H1 (cell line): ENCODE results near the gene FBXL16. TPM values are rescaled to one million over a fixed set of nuclear protein-coding genes. Genes with fewer than 3 reads are reported as not detected.
A peak's percentile ranks its signal among the peaks of the same experiment; 100 is the strongest.

Experiments
- CTCF ChIA-PET: fragments of 300-600 bp; sonication (Branson Sonifier 250); formaldehyde crosslinking; loops from one replicate; lab custom pipeline; 2021; ENCODE audit not compliant: partially characterized antibody; lab: Charles Lee
- POLR2A ChIA-PET: fragments of 300-600 bp; sonication (Branson Sonifier 250); formaldehyde crosslinking; loops from one replicate; lab custom pipeline; 2021; ENCODE audit warnings: inconsistent platforms; ENCODE audit not compliant: partially characterized antibody; lab: Charles Lee
- DNase-seq, 2 experiments: peaks; one replicate each; pipeline versions ENCODE4 v3.0.0 to v3.0.0-alpha.2; 2010 to 2022; ENCODE audit warnings: low spot score in 2 of 2, low read depth in 1 of 2, mixed read lengths in 1 of 2
- FAIRE-seq: peaks from 2 replicates; lab custom pipeline; 2011; peaks lifted over from hg19 to GRCh38; lab: Jason Lieb, UNC
- H2AFZ ChIP-seq: 2 replicates; pipeline ENCODE4 v1.8.1; 2012; ENCODE audit warnings: low read length, inconsistent platforms
- H2AK5ac ChIP-seq: 2 replicates; pipeline ENCODE4 v1.6.1; 2013; ENCODE audit warnings: low read depth, low read length
- H2BK120ac ChIP-seq: replicated peaks from 2 replicates; pipeline ENCODE3; 2013; ENCODE audit warnings: low read depth, low read length, inconsistent platforms
- H2BK12ac ChIP-seq: 2 replicates; pipeline ENCODE4 v1.6.1; 2013; ENCODE audit warnings: low read depth, low read length
- H2BK15ac ChIP-seq: 2 replicates; pipeline ENCODE4 v1.6.1; 2013; ENCODE audit warnings: low read length
- H2BK20ac ChIP-seq: 2 replicates; pipeline ENCODE4 v1.6.1; 2013; ENCODE audit warnings: low read length
- H2BK5ac ChIP-seq: 2 replicates; pipeline ENCODE4 v1.6.1; 2013; ENCODE audit warnings: low read depth, low read length
- H3K14ac ChIP-seq: 2 replicates; pipeline ENCODE4 v1.6.1; 2013; ENCODE audit warnings: inconsistent platforms; ENCODE audit not compliant: insufficient read length
- H3K18ac ChIP-seq: 2 replicates; pipeline ENCODE4 v1.6.1; 2013; ENCODE audit warnings: low read length; ENCODE audit errors: extremely low read depth
- H3K23ac ChIP-seq: 2 replicates; pipeline ENCODE4 v1.6.1; 2013; ENCODE audit warnings: inconsistent platforms; ENCODE audit not compliant: insufficient read length
- H3K23me2 ChIP-seq: 2 replicates; pipeline ENCODE4 v1.6.1; 2013; ENCODE audit warnings: low read depth, low read length
- H3K27ac ChIP-seq: 2 replicates; pipeline ENCODE4 v1.6.1; 2011; ENCODE audit warnings: low read depth, low read length, inconsistent platforms
- H3K27me3 ChIP-seq, 4 experiments: replicated peaks in 1 of 4; 1 replicate in 1 of 4; 2 replicates in 3 of 4; pipeline versions ENCODE4 v1.6.1 to v1.8.1; 2011 to 2013; ENCODE audit warnings: low read length in 3 of 4, mild to moderate bottlenecking in 3 of 4, inconsistent platforms in 2 of 4, mixed read lengths in 2 of 4, moderate library complexity in 1 of 4; ENCODE audit not compliant: control insufficient read depth in 3 of 4, insufficient read depth in 3 of 4; ENCODE audit errors: extremely low read depth in 1 of 4
- H3K36me3 ChIP-seq, 4 experiments: 2 replicates each; pipeline versions ENCODE4 v1.6.1 to v1.8.1; 2011 to 2013; ENCODE audit warnings: mild to moderate bottlenecking in 4 of 4, low read length in 3 of 4, moderate library complexity in 2 of 4, control low read depth in 1 of 4, inconsistent platforms in 1 of 4; ENCODE audit not compliant: insufficient read depth in 4 of 4, control insufficient read depth in 2 of 4
- H3K4ac ChIP-seq: replicated peaks from 2 replicates; pipeline ENCODE3; 2013; ENCODE audit warnings: low read length, low read depth, mixed read lengths, inconsistent platforms; ENCODE audit not compliant: insufficient read length
- H3K4me1 ChIP-seq, 4 experiments: replicated peaks in 1 of 4; 1 replicate in 1 of 4; 2 replicates in 3 of 4; pipeline versions ENCODE4 v1.6.1 to v1.8.1; 2011 to 2013; ENCODE audit warnings: low read length in 3 of 4, inconsistent platforms in 2 of 4, mixed read lengths in 1 of 4; ENCODE audit not compliant: insufficient read depth in 4 of 4, control insufficient read depth in 3 of 4
- H3K4me2 ChIP-seq, 2 experiments: 2 replicates each; pipeline versions ENCODE4 v1.6.1 to v1.8.1; 2011 to 2013; ENCODE audit warnings: low read depth in 2 of 2, low read length in 2 of 2, control low read depth in 1 of 2, inconsistent platforms in 1 of 2, mild to moderate bottlenecking in 1 of 2; ENCODE audit not compliant: insufficient read depth in 1 of 2
- H3K4me3 ChIP-seq, 4 experiments: fragments of 200-600, 300-600 bp in 1 of 4; sonication (generic), shearing (Covaris generic), sonication (Bioruptor Twin) in 1 of 4; 2 replicates each; pipeline versions ENCODE4 v1.5.1 to v1.8.1; 2011 to 2016; ENCODE audit warnings: low read length in 4 of 4, low read depth in 3 of 4, control low read depth in 2 of 4, inconsistent platforms in 2 of 4, mild to moderate bottlenecking in 2 of 4, mixed read lengths in 1 of 4, moderate library complexity in 1 of 4; ENCODE audit not compliant: insufficient read depth in 2 of 4; ENCODE audit errors: extremely low read depth in 1 of 4
- H3K56ac ChIP-seq: replicated peaks from 2 replicates; pipeline ENCODE3; 2013; ENCODE audit warnings: low read depth, mild to moderate bottlenecking, mixed read lengths, low read length, inconsistent platforms; ENCODE audit not compliant: insufficient read length
- H3K79me1 ChIP-seq: 2 replicates; pipeline ENCODE4 v1.6.1; 2013; ENCODE audit warnings: low read depth, low read length, control low read depth
- H3K79me2 ChIP-seq, 2 experiments: 2 replicates each; pipeline versions ENCODE4 v1.6.1 to v1.8.1; 2012 to 2013; ENCODE audit warnings: low read length in 2 of 2, mild to moderate bottlenecking in 2 of 2, inconsistent platforms in 1 of 2; ENCODE audit not compliant: insufficient read depth in 2 of 2, control insufficient read depth in 1 of 2
- H3K9ac ChIP-seq, 4 experiments: replicated peaks in 1 of 4; 1 replicate in 1 of 4; 2 replicates in 3 of 4; pipeline versions ENCODE4 v1.6.1 to v1.8.1; 2011 to 2013; ENCODE audit warnings: low read depth in 3 of 4, low read length in 3 of 4, control low read depth in 2 of 4, mild to moderate bottlenecking in 2 of 4, moderate library complexity in 2 of 4, inconsistent platforms in 1 of 4; ENCODE audit errors: extremely low read depth in 1 of 4
- H3K9me3 ChIP-seq, 2 experiments: 2 replicates each; pipeline versions ENCODE4 v1.6.1 to v1.8.1; 2012 to 2013; ENCODE audit warnings: mild to moderate bottlenecking in 2 of 2, moderate library complexity in 2 of 2, control low read depth in 1 of 2, inconsistent platforms in 1 of 2, low read depth in 1 of 2, low read length in 1 of 2, mixed read lengths in 1 of 2; ENCODE audit not compliant: insufficient read depth in 2 of 2
- H4K20me1 ChIP-seq, 2 experiments: replicated peaks in 1 of 2; 2 replicates each; pipeline versions ENCODE3 to v1.8.1; 2011 to 2013; ENCODE audit warnings: inconsistent platforms in 2 of 2, low read length in 2 of 2, mild to moderate bottlenecking in 1 of 2; ENCODE audit not compliant: insufficient read depth in 2 of 2, control insufficient read depth in 1 of 2
- H4K5ac ChIP-seq: 2 replicates; pipeline ENCODE4 v1.6.1; 2013; ENCODE audit warnings: low read length, low read depth, mixed read lengths, inconsistent platforms; ENCODE audit not compliant: insufficient read length
- H4K8ac ChIP-seq: 2 replicates; pipeline ENCODE4 v1.8.0; 2013; ENCODE audit warnings: mild to moderate bottlenecking, moderate library complexity, low read length, inconsistent platforms; ENCODE audit not compliant: insufficient read depth; ENCODE audit errors: extremely low read depth
- H4K91ac ChIP-seq: replicated peaks from 2 replicates; pipeline ENCODE3; 2013; ENCODE audit warnings: low read length, mixed read lengths, inconsistent platforms; ENCODE audit not compliant: insufficient read length
- BRCA1 ChIP-seq: IDR thresholded peaks from 2 replicates; pipeline ENCODE4 v1.6.1; 2012; ENCODE audit warnings: low read depth, low read length, improper control_type of control experiment
- CBX5 ChIP-seq: fragments of 300-800, 300-1000 bp; sonication (generic); IDR thresholded peaks from 2 replicates; pipeline ENCODE4 v1.7.1; 2016; ENCODE audit warnings: antibody characterized with exemption, low read length, low read depth
- CHD1 ChIP-seq: IDR thresholded peaks from 2 replicates; pipeline ENCODE4 v1.6.1; 2012; ENCODE audit warnings: low read depth, low read length, improper control_type of control experiment
- EP300 ChIP-seq, 2 experiments: IDR thresholded peaks; 1 replicate in 1 of 2; 2 replicates in 1 of 2; pipeline ENCODE4 v1.6.1; 2011 to 2012; ENCODE audit warnings: low read depth in 2 of 2, low read length in 2 of 2, mild to moderate bottlenecking in 2 of 2, borderline replicate concordance in 1 of 2, inconsistent platforms in 1 of 2, moderate library complexity in 1 of 2
- FOSL1 ChIP-seq: IDR thresholded peaks from 2 replicates; pipeline ENCODE4 v1.6.1; 2011; ENCODE audit warnings: mild to moderate bottlenecking, low read depth, low read length, moderate library complexity; ENCODE audit not compliant: insufficient read depth
- GTF2F1 ChIP-seq: IDR thresholded peaks from 2 replicates; pipeline ENCODE4 v1.6.1; 2012; ENCODE audit warnings: low read depth, low read length, improper control_type of control experiment, borderline replicate concordance
- NANOG ChIP-seq: IDR thresholded peaks from 2 replicates; pipeline ENCODE4 v1.6.1; 2011; ENCODE audit warnings: low read length, low read depth, mild to moderate bottlenecking, inconsistent platforms; ENCODE audit not compliant: insufficient read depth, poor library complexity, severe bottlenecking
- NRF1 ChIP-seq: IDR thresholded peaks from 2 replicates; pipeline ENCODE4 v1.6.1; 2011; ENCODE audit warnings: mild to moderate bottlenecking, low read depth, low read length, improper control_type of control experiment
- RXRA ChIP-seq: IDR thresholded peaks from 2 replicates; pipeline ENCODE4 v1.6.1; 2011; ENCODE audit warnings: low read depth, mild to moderate bottlenecking, low read length, moderate library complexity; ENCODE audit not compliant: insufficient read depth
- SAP30 ChIP-seq: fragments of 300-600 bp; sonication (generic); IDR thresholded peaks from 2 replicates; pipeline ENCODE4 v1.7.1; 2012; ENCODE audit warnings: low read length, moderate library complexity, mild to moderate bottlenecking, inconsistent platforms; ENCODE audit not compliant: insufficient read depth, insufficient replicate concordance
- SIX5 ChIP-seq: IDR thresholded peaks from 2 replicates; pipeline ENCODE4 v1.6.1; 2011; ENCODE audit warnings: mild to moderate bottlenecking, low read depth, low read length
- SRF ChIP-seq: IDR thresholded peaks from 2 replicates; pipeline ENCODE4 v1.6.1; 2011; ENCODE audit warnings: mild to moderate bottlenecking, low read depth, low read length, moderate library complexity
- WGBS, 2 experiments: shearing (Covaris generic) in 1 of 2; methylation state at CpG; one replicate each; pipeline versions ENCODE4 v1.1.6 to v1.1.7; 2013 to 2015; ENCODE audit warnings: low lambda C conversion rate in 2 of 2, mixed read lengths in 2 of 2, inconsistent platforms in 1 of 2, low coverage in 1 of 2, missing lambda C conversion rate in 1 of 2; ENCODE audit not compliant: insufficient replicate concordance in 2 of 2, insufficient coverage in 1 of 2, insufficient read length in 1 of 2; ENCODE audit errors: extremely low coverage in 1 of 2, missing lambda C conversion rate in 1 of 2; 5-methylcytosine and 5-hydroxymethylcytosine counted together
- polyA plus RNA-seq, 7 experiments: library from polyadenylated mRNA; depleted of rRNA in 3 of 7; stranded (reverse) in 5 of 7; unstranded in 2 of 7; fragments of >200 nt in 5 of 7; fragments of 200-250 nt in 2 of 7; gene quantifications; 1 replicate in 5 of 7; 2 replicates in 1 of 7; 4 replicates in 1 of 7; pipeline versions ENCODE4 v1.2.1 to v1.2.3, GENCODE V29; 2011 to 2013; ENCODE audit warnings: missing spikeins in 2 of 7, mixed read lengths in 2 of 7
- total RNA-seq: library from RNA; stranded (reverse); fragmentation: NEBNext Ultra II Directional; extraction: Animal tissue kit (Norgen Biotek cat#: 25700); gene quantifications from 2 replicates; pipeline ENCODE4 v1.2.1, GENCODE V29; 2021

Gene FBXL16
- total and polyA plus RNA-seq, 2 of the 8 experiments (the other 6 are each of a cell fraction or from before 2014, with no cell fraction given) = 12.5 to 12.8 TPM

GRCh38 chr16:741986-742629 is 36.5 kb upstream of the FBXL16 start:
- FAIRE-seq = no peak
- no peak overlapping the region for H2BK5ac ChIP-seq
- H3K23ac ChIP-seq = no peak overlapping the region
- TF ChIP-seq CBX5 (no peak), NRF1 (no peak), SRF (no peak), SAP30 (no peak), CHD1 (no peak), FOSL1 (no peak), BRCA1 (no peak), NANOG (no peak), GTF2F1 (no peak), EP300 (IDR thresholded peaks at IDR 0.05; ENCODE audit: borderline replicate concordance in 1 of 2, low read depth in 2 of 2, low read length in 2 of 2) (no peak), RXRA (no peak), SIX5 (no peak)

More at GRCh38 chr16:741986-742629, 36.5 kb upstream of the FBXL16 start:
- Histone ChIP-seq H3K18ac (no peak overlapping the region), H3K56ac (no peak overlapping the region), H4K8ac (no peak overlapping the region), H3K4me3 (no peak overlapping the region), H2BK120ac (no peak overlapping the region), H2AK5ac (peak overlapping the region; percentile 86; the same call in 1 of the 2 replicates), H4K91ac (peak overlapping the region; percentile 40), H3K36me3 (0 out of 8 replicates have a peak, but pooled peaks cover 0 to under 1% (median 0%) of the 10 kb centered on the region in 4 experiments), H4K5ac (no peak overlapping the region), H3K4ac (no peak overlapping the region), H3K4me1 (peaks cover 0 to 9% (median 4%) of the 10 kb centered on the region in 4 experiments; a peak in 5 of 7 replicates), H3K79me1 (no peaks in the 10 kb centered on the region), H2BK15ac (peak overlapping the region; percentile 46; the same call in 1 of the 2 replicates), H3K14ac (no peak overlapping the region), H3K27ac (no peak overlapping the region), H2BK20ac (no peak overlapping the region), H3K9ac (no peak overlapping the region), H2BK12ac (no peak overlapping the region), H3K79me2 (no peaks in the 10 kb centered on the region), H3K4me2 (no peak overlapping the region; a peak in 1 of 4 replicates), H3K27me3 (no peaks in the 10 kb centered on the region), H3K23me2 (peaks cover 7% of the 10 kb centered on the region; the same call in 1 of the 2 replicates), H2AFZ (no peak overlapping the region), H4K20me1 (no peaks in the 10 kb centered on the region), H3K9me3 (no peaks in the 10 kb centered on the region)
- CTCF ChIA-PET = interaction anchor here (0.8 to 35.8 kb wide), 9 partner anchors 8 to 85 kb away, joined by 4 to 977 read pairs (median 12); partner anchors contain the start of genes ANTKMT, CCDC78, CHTF18 and FBXL16
- no peak for DNase-seq
- POLR2A ChIA-PET = interaction anchor here (1.2 to 6.3 kb wide), 6 partner anchors 12 to 42 kb away, joined by 3 to 39 read pairs (median 14); partner anchors contain the start of genes ANTKMT, CCDC78 and MSLN
- WGBS, 2 experiments = 98% methylated on average over 15 of the region's 15 CpGs; no CpG with 5 or more reads in 1 of the 2 experiments
